ENCODE data around the gene MANSC1. TPM values are rescaled to one million over a fixed set of nuclear protein-coding genes. Genes with fewer than 3 reads are reported as not detected.

Gene MANSC1
- total and polyA plus RNA-seq, 2 donors (not counting 1 experiment from before 2014, with no cell fraction given), result 0.09 to 0.32 TPM

DNA sequence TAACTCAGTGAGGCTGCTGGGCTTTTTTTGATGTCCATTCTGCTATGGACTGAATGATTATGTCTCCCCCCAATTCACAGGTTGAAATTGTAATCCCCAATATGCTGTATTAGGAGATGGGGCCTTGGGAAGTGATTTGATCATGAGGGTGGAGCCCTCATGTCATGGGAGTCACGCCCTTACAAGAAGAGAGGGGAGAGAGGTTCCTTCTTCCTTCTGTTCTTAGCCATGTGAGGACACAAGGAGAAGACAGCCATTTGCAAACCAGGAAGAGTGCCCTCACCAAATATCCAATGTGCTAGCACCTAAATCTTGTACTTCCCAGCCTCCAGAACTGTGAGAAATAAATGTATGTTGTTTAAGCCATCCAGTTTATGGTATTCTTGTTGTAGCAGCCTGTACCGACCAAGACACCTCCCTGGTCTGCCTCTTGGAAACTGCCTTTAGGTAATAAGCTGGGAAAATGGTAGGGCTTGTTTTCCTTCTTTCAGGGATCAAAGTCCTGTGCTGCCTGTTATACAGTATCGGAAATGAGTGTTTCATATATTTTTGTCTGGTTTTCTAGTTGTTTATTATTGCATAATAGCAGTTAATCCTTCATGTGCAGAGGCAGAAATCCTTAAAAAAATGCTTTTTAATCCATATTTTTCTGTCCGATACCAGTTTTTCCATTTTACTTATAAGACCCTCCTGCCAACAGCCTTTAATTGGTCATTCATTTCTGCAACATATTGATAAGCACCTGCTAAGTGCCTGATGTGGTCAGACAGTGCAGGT lies 23.1 kb upstream of the MANSC1 start:
- Histone ChIP-seq H3K27me3 (replicated peaks in 1 of 4; ENCODE audit: control extremely low read depth in 1 of 4, control insufficient read depth in 3 of 4, insufficient read depth in 4 of 4, low read length in 3 of 4) (no peaks in the 10 kb centered on the region), H4K20me1 (ENCODE audit: control insufficient read depth, insufficient read depth, low read length, poor library complexity, severe bottlenecking) (no peaks in the 10 kb centered on the region), H3K4me2 (replicated peaks; ENCODE audit: low read depth, low read length, poor library complexity, severe bottlenecking) (no peak overlapping the region), H3K36me3 (replicated peaks in 1 of 2; ENCODE audit: control extremely low read depth in 1 of 2, control insufficient read depth in 1 of 2, extremely low read depth in 1 of 2, insufficient read depth in 2 of 2, low read length in 1 of 2) (peaks cover 2 to 15% of the 10 kb centered on the region in 2 experiments), H3K9me3 (ENCODE audit: control extremely low read depth in 1 of 3, control insufficient read depth in 2 of 3, insufficient read depth in 1 of 3, low read length in 2 of 3) (no peaks in the 10 kb centered on the region), H3K9ac (ENCODE audit: low read length) (no peak overlapping the region), H2AFZ (ENCODE audit: insufficient read depth, low read depth, low read length, poor library complexity, severe bottlenecking) (no peak overlapping the region), H3K79me2 (ENCODE audit: control insufficient read depth, insufficient read depth, low read length) (peaks cover 15% of the 10 kb centered on the region), H3K27ac (ENCODE audit: low read length in 2 of 2) (no peak overlapping the region), H3K4me1 (ENCODE audit: control insufficient read depth in 2 of 2, insufficient read depth in 2 of 2, low read length in 2 of 2) (no peaks in the 10 kb centered on the region), H3K4me3 (ENCODE audit: control extremely low read depth in 1 of 5, extremely low read depth in 1 of 5, insufficient read depth in 1 of 5, low read depth in 2 of 5, low read length in 4 of 5) (no peak overlapping the region)
- TF ChIP-seq, protein P1, sequence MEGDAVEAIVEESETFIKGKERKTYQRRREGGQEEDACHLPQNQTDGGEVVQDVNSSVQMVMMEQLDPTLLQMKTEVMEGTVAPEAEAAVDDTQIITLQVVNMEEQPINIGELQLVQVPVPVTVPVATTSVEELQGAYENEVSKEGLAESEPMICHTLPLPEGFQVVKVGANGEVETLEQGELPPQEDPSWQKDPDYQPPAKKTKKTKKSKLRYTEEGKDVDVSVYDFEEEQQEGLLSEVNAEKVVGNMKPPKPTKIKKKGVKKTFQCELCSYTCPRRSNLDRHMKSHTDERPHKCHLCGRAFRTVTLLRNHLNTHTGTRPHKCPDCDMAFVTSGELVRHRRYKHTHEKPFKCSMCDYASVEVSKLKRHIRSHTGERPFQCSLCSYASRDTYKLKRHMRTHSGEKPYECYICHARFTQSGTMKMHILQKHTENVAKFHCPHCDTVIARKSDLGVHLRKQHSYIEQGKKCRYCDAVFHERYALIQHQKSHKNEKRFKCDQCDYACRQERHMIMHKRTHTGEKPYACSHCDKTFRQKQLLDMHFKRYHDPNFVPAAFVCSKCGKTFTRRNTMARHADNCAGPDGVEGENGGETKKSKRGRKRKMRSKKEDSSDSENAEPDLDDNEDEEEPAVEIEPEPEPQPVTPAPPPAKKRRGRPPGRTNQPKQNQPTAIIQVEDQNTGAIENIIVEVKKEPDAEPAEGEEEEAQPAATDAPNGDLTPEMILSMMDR (IDR thresholded peaks at IDR 0.05), result no peak
- H3K27me3 Mint-ChIP-seq, result no peaks in the 10 kb centered on the region
- ChIA-PET POLR2A (no interaction called here), CTCF (interaction anchor here (10.8 kb wide), 1 partner anchor 364 kb away, joined by 168 read pairs; no protein-coding TSS in a partner anchor)
- no peaks in the 10 kb centered on the region for H3K4me1 Mint-ChIP-seq
- intact Hi-C loops (cut with micrococcal nuclease), result no loop called here
- 100% methylated on average over 1 of the region's 4 CpGs for WGBS (ENCODE audit: insufficient coverage)
- no peak overlapping the region for H3K4me3 Mint-ChIP-seq
- no peak overlapping the region for H3K27ac Mint-ChIP-seq
- no peak for DNase-seq
- H3K9me3 Mint-ChIP-seq (ENCODE audit: insufficient read depth), result no peaks in the 10 kb centered on the region
- no peak for ATAC-seq (ENCODE audit: low read depth)

DNA sequence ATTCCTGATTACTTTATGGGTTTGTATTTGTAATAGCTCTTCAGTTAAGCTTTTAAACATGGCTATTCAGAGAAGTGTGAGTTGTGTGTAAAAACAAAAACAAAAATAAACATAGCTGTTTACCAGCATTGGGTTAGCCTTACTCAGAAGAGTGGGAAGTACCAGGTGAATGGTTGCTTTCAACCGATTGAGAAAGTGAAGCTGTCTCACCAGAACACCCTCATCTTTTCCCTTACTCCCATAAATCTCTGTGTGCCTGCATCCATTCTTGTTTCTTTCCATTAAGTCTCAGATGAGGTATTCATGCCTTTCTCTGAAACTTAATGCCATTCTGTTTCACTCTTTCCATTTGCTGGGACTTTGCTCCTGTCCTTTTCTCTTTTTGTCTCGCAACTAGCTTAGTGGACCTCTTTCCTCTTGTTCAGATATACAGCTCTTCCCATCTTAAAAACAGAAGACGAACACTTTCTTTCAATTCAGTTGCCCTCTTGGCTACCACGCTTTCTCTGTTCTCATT lies 17.5 kb upstream of the MANSC1 start:
- no peaks in the 10 kb centered on the region for H3K9me3 Mint-ChIP-seq (ENCODE audit: insufficient read depth)
- ChIA-PET POLR2A (interaction anchor here (1.0 kb wide), 1 partner anchor 10 kb away, joined by 3 read pairs; no protein-coding TSS in a partner anchor), CTCF (interaction anchor here (0.8 to 2.5 kb wide), 5 partner anchors 9 to 370 kb away, joined by 3 to 13 read pairs (median 9); no protein-coding TSS in a partner anchor)
- Histone ChIP-seq H3K79me2 (ENCODE audit: control insufficient read depth, insufficient read depth, low read length) (peaks cover 21% of the 10 kb centered on the region), H3K27me3 (replicated peaks in 1 of 4; ENCODE audit: control extremely low read depth in 1 of 4, control insufficient read depth in 3 of 4, insufficient read depth in 4 of 4, low read length in 3 of 4) (no peaks in the 10 kb centered on the region), H3K4me1 (ENCODE audit: control insufficient read depth in 2 of 2, insufficient read depth in 2 of 2, low read length in 2 of 2) (no peaks in the 10 kb centered on the region), H3K36me3 (replicated peaks in 1 of 2; ENCODE audit: control extremely low read depth in 1 of 2, control insufficient read depth in 1 of 2, extremely low read depth in 1 of 2, insufficient read depth in 2 of 2, low read length in 1 of 2) (peaks cover 5 to 8% of the 10 kb centered on the region in 2 experiments), H4K20me1 (ENCODE audit: control insufficient read depth, insufficient read depth, low read length, poor library complexity, severe bottlenecking) (no peaks in the 10 kb centered on the region), H3K4me3 (ENCODE audit: control extremely low read depth in 1 of 5, extremely low read depth in 1 of 5, insufficient read depth in 1 of 5, low read depth in 2 of 5, low read length in 4 of 5) (no peak overlapping the region), H3K4me2 (replicated peaks; ENCODE audit: low read depth, low read length, poor library complexity, severe bottlenecking) (no peak overlapping the region), H3K9me3 (ENCODE audit: control extremely low read depth in 1 of 3, control insufficient read depth in 2 of 3, insufficient read depth in 1 of 3, low read length in 2 of 3) (no peaks in the 10 kb centered on the region), H2AFZ (ENCODE audit: insufficient read depth, low read depth, low read length, poor library complexity, severe bottlenecking) (no peak overlapping the region), H3K27ac (ENCODE audit: low read length in 2 of 2) (no peak overlapping the region), H3K9ac (ENCODE audit: low read length) (no peak overlapping the region)
- 94% methylated on average over 4 of the region's 4 CpGs for WGBS (ENCODE audit: insufficient coverage)
- no peak overlapping the region for H3K4me3 Mint-ChIP-seq
- TF ChIP-seq, protein P1 (IDR thresholded peaks at IDR 0.05), result no peak
- TF ChIP-seq EZH2 (IDR thresholded peaks at IDR 0.05; ENCODE audit: borderline replicate concordance, insufficient read depth, low read depth, low read length, poor library complexity, severe bottlenecking), result no peak
- no peak overlapping the region for H3K27ac Mint-ChIP-seq
- ATAC-seq (ENCODE audit: low read depth) (no peak), DNase-seq (no peak)
- no peaks in the 10 kb centered on the region for H3K27me3 Mint-ChIP-seq
- intact Hi-C loops (cut with micrococcal nuclease), result no loop called here
- peaks cover 9% of the 10 kb centered on the region for H3K4me1 Mint-ChIP-seq

All from B cell (primary cell).